Erythroblast (primary cell): ENCODE data around the gene ATF3.

Experiments used
- GATA1 ChIP-seq: IDR thresholded peaks from 2 replicates; pipeline ENCODE4 v1.6.1; 2011; ENCODE audit warnings: low read depth, mild to moderate bottlenecking, control low read depth, low read length, moderate library complexity
- POLR2A ChIP-seq: IDR thresholded peaks from 2 replicates; pipeline ENCODE4 v1.6.1; 2011; ENCODE audit warnings: mild to moderate bottlenecking, low read length

DNA sequence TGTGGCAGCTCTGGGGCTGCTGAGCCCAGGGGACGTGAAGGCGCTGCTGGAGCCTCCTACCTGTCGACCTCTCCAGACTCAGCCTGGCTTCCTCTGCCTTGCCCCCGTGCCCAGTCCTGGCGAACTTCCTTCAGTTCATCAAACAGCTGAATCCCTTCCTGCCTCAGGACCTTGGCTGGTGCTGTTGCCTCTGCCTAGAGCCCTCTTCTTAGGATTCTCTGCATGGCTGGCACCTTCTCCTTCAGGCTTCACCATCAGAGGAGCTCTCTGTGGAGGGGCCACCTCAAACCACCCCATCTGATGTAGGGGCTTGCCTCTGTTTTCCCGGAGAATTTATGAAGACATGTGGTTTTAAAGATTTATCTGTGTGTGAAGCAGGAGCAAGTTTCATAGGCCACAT, 23.4 kb upstream of the ATF3 start:
- TF ChIP-seq POLR2A: no peak
- TF ChIP-seq GATA1: no peak
